GM23338 (cell line): ENCODE measurements around the gene ANO10. TPM values are rescaled to one million over a fixed set of nuclear protein-coding genes. Genes with fewer than 3 reads are reported as not detected.

Source experiments
- ATAC-seq: fragments of 200-7000 bp; cut with Tn5 transposase; 3 replicates; pipeline ENCODE4 v1.9.1; 2020
- DNase-seq: peaks from one replicate; pipeline ENCODE4 v3.0.0-alpha.2; 2015; ENCODE audit warnings: low spot score
- H2AFZ ChIP-seq: fragments of 200-600 bp; sonication (generic); 2 replicates; pipeline ENCODE4 v1.8.0; 2016; ENCODE audit warnings: antibody characterized with exemption, mild to moderate bottlenecking, moderate library complexity
- H3F3A ChIP-seq: fragments of 200-600 bp; sonication (generic); replicated peaks from 2 replicates; pipeline ENCODE4 v1.8.0; 2017; ENCODE audit warnings: antibody characterized with exemption, mixed run types, low read depth
- H3K27ac ChIP-seq: fragments of 200-600 bp; sonication (generic); 2 replicates; pipeline ENCODE4 v1.6.1; 2016; ENCODE audit warnings: low read depth
- H3K27me3 ChIP-seq: fragments of 200-600 bp; sonication (generic); 2 replicates; pipeline ENCODE4 v1.8.0; 2016; ENCODE audit warnings: mild to moderate bottlenecking, mixed run types, moderate library complexity; ENCODE audit not compliant: insufficient read depth
- H3K36me3 ChIP-seq: fragments of 200-600 bp; sonication (generic); 2 replicates; pipeline ENCODE4 v1.8.0; 2016; ENCODE audit warnings: mild to moderate bottlenecking; ENCODE audit not compliant: insufficient read depth
- H3K4me1 ChIP-seq: fragments of 200-600 bp; sonication (generic); 2 replicates; pipeline ENCODE4 v1.8.0; 2016; ENCODE audit warnings: mild to moderate bottlenecking, moderate library complexity; ENCODE audit not compliant: insufficient read depth
- H3K4me2 ChIP-seq: fragments of 200-600 bp; sonication (generic); 2 replicates; pipeline ENCODE4 v1.7.1; 2017; ENCODE audit warnings: mixed run types
- H3K4me3 ChIP-seq: fragments of 200-600 bp; sonication (generic); 2 replicates; pipeline ENCODE4 v1.6.1; 2016; ENCODE audit warnings: mixed run types
- H3K79me2 ChIP-seq: fragments of 200-600 bp; sonication (generic); replicated peaks from 2 replicates; pipeline ENCODE4 v1.8.0; 2017; ENCODE audit warnings: mild to moderate bottlenecking; ENCODE audit not compliant: insufficient read depth
- H3K9me2 ChIP-seq: fragments of 200-600 bp; sonication (generic); 2 replicates; pipeline ENCODE4 v1.8.0; 2017; ENCODE audit not compliant: insufficient read depth
- H4K20me1 ChIP-seq: fragments of 200-600 bp; sonication (generic); replicated peaks from 2 replicates; pipeline ENCODE4 v1.8.0; 2017; ENCODE audit warnings: mild to moderate bottlenecking; ENCODE audit not compliant: insufficient read depth
- H3K27ac Mint-ChIP-seq: 2 replicates; pipeline ENCODE4 v1.8.0; 2020; ENCODE audit warnings: inconsistent platforms, mild to moderate bottlenecking, moderate library complexity, mixed read lengths
- H3K27me3 Mint-ChIP-seq: 3 replicates; pipeline ENCODE4 v1.8.0; 2022; ENCODE audit warnings: low read depth, mild to moderate bottlenecking, moderate library complexity, mixed read lengths, inconsistent platforms; ENCODE audit not compliant: insufficient read depth, poor library complexity
- H3K36me3 Mint-ChIP-seq: 3 replicates; pipeline ENCODE4 v1.8.0; 2021; ENCODE audit warnings: low read depth, mild to moderate bottlenecking, inconsistent platforms, moderate library complexity, mixed read lengths
- H3K4me1 Mint-ChIP-seq: 3 replicates; pipeline ENCODE4 v1.8.0; 2020; ENCODE audit warnings: mild to moderate bottlenecking, inconsistent platforms, mixed read lengths
- H3K4me3 Mint-ChIP-seq: 3 replicates; pipeline ENCODE4 v1.8.0; 2021; ENCODE audit warnings: moderate library complexity, mild to moderate bottlenecking, inconsistent platforms, mixed read lengths
- H3K9me3 Mint-ChIP-seq: 3 replicates; pipeline ENCODE4 v1.8.0; 2020; ENCODE audit warnings: moderate library complexity, mild to moderate bottlenecking, inconsistent platforms, mixed read lengths
- CREB1 ChIP-seq: fragments of 250-450 bp; sonication (Bioruptor Pico); IDR thresholded peaks from 2 replicates; pipeline ENCODE4 v1.5.0; 2020; ENCODE audit warnings: low read depth, mild to moderate bottlenecking, moderate library complexity
- ETS1 ChIP-seq: IDR thresholded peaks from 2 replicates; pipeline ENCODE4 v1.6.1; 2016; ENCODE audit warnings: antibody characterized with exemption
- EZH2 ChIP-seq: fragments of 200-600 bp; sonication (generic); IDR thresholded peaks from one replicate; pipeline ENCODE4 v1.8.0; 2017; ENCODE audit warnings: antibody characterized with exemption, mild to moderate bottlenecking, low read depth; ENCODE audit not compliant: unreplicated experiment
- EZH2phosphoT487 ChIP-seq: fragments of 200-600 bp; sonication (generic); IDR thresholded peaks from one replicate; pipeline ENCODE4 v1.8.1; 2018; ENCODE audit warnings: antibody characterized with exemption; ENCODE audit not compliant: unreplicated experiment
- JUNB ChIP-seq: IDR thresholded peaks from one replicate; pipeline ENCODE4 v1.6.1; 2016; ENCODE audit warnings: antibody characterized with exemption; ENCODE audit not compliant: unreplicated experiment
- NANOG ChIP-seq: IDR thresholded peaks from 2 replicates; pipeline ENCODE4 v1.6.1; 2016; ENCODE audit warnings: antibody characterized with exemption, borderline replicate concordance
- POLR2AphosphoS5 ChIP-seq: IDR thresholded peaks from 2 replicates; pipeline ENCODE4 v1.6.1; 2016; ENCODE audit warnings: antibody characterized with exemption, low read depth
- STAT1 ChIP-seq: IDR thresholded peaks from one replicate; pipeline ENCODE4 v1.6.1; 2016; ENCODE audit warnings: antibody characterized with exemption; ENCODE audit not compliant: unreplicated experiment
- ZNF114 ChIP-seq: fragments of 250-450 bp; sonication (Bioruptor Pico); IDR thresholded peaks from 2 replicates; pipeline ENCODE4 v1.5.0; 2020; ENCODE audit warnings: mild to moderate bottlenecking, moderate library complexity
- ZNF331 ChIP-seq: fragments of 250-450 bp; sonication (Bioruptor Pico); IDR thresholded peaks from 2 replicates; pipeline ENCODE4 v1.5.0; 2020; ENCODE audit warnings: low read depth, mild to moderate bottlenecking, moderate library complexity
- ZNF462 ChIP-seq: fragments of 250-450 bp; sonication (Bioruptor Pico); IDR thresholded peaks from 2 replicates; pipeline ENCODE4 v1.5.0; 2020; ENCODE audit warnings: mild to moderate bottlenecking, moderate library complexity
- polyA plus RNA-seq: library from polyadenylated mRNA; unstranded; fragments of >200 nt; fragmentation: Nextera tagmentation; extraction: Ambion mirVana; gene quantifications from 2 replicates; pipeline ENCODE4 v1.2.1, GENCODE V29; 2016
- total RNA-seq: library from RNA; depleted of rRNA; stranded (reverse); fragments of >200 nt; shearing (Covaris generic); gene quantifications from 2 replicates; pipeline ENCODE4 v1.2.3, GENCODE V29; 2014
- TF ChIP-seq, protein P1 (sequence below), 2 experiments: fragments of 200-600 bp in 1 of 2; sonication (generic) in 1 of 2; conservative IDR thresholded peaks; 2 replicates each; pipeline versions ENCODE4 v1.5.1 to v1.6.1; 2016 to 2017; ENCODE audit warnings: antibody characterized with exemption in 2 of 2, low read depth in 2 of 2, mild to moderate bottlenecking in 2 of 2, moderate library complexity in 1 of 2
- TF ChIP-seq, protein P2 (sequence below): IDR thresholded peaks from one replicate; pipeline ENCODE4 v1.6.1; 2018; ENCODE audit warnings: antibody characterized with exemption; ENCODE audit not compliant: unreplicated experiment

The ANO10 gene
- total and polyA plus RNA-seq, 2 experiments from 2014 or later: 29.2 to 48.1 TPM

DNA sequence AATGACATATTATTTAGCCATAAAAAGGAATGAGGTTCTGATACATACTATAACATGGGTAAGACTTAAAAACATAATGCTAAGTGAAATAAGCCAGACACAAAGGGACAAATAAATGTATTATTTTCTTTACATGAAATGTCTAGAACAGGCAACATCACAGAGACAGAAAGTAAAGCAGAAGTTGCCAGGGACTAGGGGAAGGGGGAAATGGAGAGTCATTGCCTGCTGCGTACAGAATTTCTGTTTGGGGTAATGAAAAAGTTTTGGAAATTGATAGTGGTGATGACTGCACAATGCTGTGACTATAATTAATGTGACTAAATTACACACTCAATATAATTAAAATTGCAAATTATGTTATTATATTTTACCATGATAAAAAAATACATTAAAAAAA lies 99.9 kb downstream of the ANO10 start:
- H3K36me3 Mint-ChIP-seq: peaks cover 31% of the 10 kb centered on the region
- Histone ChIP-seq H3K4me3 (no peak overlapping the region), H4K20me1 (no peaks in the 10 kb centered on the region), H3K27me3 (no peaks in the 10 kb centered on the region), H3K27ac (no peak overlapping the region), H3K4me1 (no peaks in the 10 kb centered on the region), H3K36me3 (peaks cover 10% of the 10 kb centered on the region; the same call in 1 of the 2 replicates), H3F3A (no peaks in the 10 kb centered on the region), H3K79me2 (no peaks in the 10 kb centered on the region), H3K4me2 (no peak overlapping the region), H2AFZ (no peak overlapping the region), H3K9me2 (peaks cover 5% of the 10 kb centered on the region; the same call in 1 of the 2 replicates)
- H3K4me3 Mint-ChIP-seq: no peak overlapping the region
- TF ChIP-seq JUNB (no peak), EZH2 (no peak), ZNF331 (CRISPR knock-in tag) (no peak), EZH2phosphoT487 (no peak), CREB1 (CRISPR knock-in tag) (no peak), NANOG (no peak), ZNF462 (CRISPR knock-in tag) (no peak), ZNF114 (CRISPR knock-in tag) (no peak), STAT1 (no peak), ETS1 (no peak), POLR2AphosphoS5 (no peak)
- TF ChIP-seq, protein P1, sequence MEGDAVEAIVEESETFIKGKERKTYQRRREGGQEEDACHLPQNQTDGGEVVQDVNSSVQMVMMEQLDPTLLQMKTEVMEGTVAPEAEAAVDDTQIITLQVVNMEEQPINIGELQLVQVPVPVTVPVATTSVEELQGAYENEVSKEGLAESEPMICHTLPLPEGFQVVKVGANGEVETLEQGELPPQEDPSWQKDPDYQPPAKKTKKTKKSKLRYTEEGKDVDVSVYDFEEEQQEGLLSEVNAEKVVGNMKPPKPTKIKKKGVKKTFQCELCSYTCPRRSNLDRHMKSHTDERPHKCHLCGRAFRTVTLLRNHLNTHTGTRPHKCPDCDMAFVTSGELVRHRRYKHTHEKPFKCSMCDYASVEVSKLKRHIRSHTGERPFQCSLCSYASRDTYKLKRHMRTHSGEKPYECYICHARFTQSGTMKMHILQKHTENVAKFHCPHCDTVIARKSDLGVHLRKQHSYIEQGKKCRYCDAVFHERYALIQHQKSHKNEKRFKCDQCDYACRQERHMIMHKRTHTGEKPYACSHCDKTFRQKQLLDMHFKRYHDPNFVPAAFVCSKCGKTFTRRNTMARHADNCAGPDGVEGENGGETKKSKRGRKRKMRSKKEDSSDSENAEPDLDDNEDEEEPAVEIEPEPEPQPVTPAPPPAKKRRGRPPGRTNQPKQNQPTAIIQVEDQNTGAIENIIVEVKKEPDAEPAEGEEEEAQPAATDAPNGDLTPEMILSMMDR (conservative IDR thresholded peaks at IDR 0.05; ENCODE audit: low read depth in 2 of 2): no peak
- TF ChIP-seq, protein P2, sequence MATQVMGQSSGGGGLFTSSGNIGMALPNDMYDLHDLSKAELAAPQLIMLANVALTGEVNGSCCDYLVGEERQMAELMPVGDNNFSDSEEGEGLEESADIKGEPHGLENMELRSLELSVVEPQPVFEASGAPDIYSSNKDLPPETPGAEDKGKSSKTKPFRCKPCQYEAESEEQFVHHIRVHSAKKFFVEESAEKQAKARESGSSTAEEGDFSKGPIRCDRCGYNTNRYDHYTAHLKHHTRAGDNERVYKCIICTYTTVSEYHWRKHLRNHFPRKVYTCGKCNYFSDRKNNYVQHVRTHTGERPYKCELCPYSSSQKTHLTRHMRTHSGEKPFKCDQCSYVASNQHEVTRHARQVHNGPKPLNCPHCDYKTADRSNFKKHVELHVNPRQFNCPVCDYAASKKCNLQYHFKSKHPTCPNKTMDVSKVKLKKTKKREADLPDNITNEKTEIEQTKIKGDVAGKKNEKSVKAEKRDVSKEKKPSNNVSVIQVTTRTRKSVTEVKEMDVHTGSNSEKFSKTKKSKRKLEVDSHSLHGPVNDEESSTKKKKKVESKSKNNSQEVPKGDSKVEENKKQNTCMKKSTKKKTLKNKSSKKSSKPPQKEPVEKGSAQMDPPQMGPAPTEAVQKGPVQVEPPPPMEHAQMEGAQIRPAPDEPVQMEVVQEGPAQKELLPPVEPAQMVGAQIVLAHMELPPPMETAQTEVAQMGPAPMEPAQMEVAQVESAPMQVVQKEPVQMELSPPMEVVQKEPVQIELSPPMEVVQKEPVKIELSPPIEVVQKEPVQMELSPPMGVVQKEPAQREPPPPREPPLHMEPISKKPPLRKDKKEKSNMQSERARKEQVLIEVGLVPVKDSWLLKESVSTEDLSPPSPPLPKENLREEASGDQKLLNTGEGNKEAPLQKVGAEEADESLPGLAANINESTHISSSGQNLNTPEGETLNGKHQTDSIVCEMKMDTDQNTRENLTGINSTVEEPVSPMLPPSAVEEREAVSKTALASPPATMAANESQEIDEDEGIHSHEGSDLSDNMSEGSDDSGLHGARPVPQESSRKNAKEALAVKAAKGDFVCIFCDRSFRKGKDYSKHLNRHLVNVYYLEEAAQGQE: no peak
- H3K9me3 Mint-ChIP-seq: peaks cover 16% of the 10 kb centered on the region
- peaks cover 2% of the 10 kb centered on the region for H3K27me3 Mint-ChIP-seq
- ATAC-seq: no peak
- no peaks in the 10 kb centered on the region for H3K4me1 Mint-ChIP-seq
- no peak for DNase-seq
- H3K27ac Mint-ChIP-seq: no peak overlapping the region
